HG02840 (cell line): ENCODE measurements around the gene LDLRAD3.

ENCODE experiments used
- ATAC-seq: cut with Tn5 transposase; IDR thresholded peaks from one replicate; pipeline ENCODE4 v1.9.1; 2021; ENCODE audit warnings: mild to moderate bottlenecking, moderate library complexity, moderate number of reproducible peaks; ENCODE audit not compliant: unreplicated experiment, low FRiP score

LDLRAD3 gene

DNA sequence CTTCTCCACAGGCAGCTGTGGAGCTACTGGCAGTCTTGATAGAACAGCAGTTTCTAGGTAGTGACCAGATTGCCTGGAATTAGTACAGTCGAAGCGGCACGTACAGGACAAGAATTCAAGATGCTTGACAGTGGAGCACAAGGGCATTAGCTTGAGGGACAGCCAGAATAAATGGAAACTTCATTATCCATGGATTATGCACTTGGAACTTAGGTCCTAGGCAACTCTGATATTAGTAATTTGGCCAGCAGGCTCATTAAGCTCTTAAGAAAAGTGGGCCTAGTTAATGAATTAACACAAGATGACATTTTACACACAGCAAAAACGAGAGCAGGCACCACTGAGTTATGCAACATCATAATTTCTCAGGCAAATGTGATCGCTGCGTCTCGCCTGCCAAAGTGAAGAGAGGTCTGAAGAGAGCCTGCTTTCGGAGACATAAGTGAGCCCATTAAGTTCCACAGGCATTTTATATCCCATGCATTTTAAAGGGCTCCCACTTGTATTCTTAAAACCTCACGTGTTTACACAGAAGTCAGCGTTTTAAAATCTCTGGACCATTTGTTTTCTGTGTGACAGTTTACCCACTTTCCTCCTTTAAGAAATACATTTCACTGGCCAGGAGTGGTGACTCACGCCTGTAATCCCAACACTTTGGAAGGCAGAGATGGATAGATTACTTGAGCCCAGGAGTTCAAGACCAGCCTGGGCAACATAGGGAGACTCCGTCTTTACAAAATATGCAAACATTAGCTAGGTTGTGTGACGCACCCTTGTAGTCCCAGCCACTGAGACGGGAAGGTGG is 279.2 kb downstream of the LDLRAD3 start:
- no peak for ATAC-seq

DNA sequence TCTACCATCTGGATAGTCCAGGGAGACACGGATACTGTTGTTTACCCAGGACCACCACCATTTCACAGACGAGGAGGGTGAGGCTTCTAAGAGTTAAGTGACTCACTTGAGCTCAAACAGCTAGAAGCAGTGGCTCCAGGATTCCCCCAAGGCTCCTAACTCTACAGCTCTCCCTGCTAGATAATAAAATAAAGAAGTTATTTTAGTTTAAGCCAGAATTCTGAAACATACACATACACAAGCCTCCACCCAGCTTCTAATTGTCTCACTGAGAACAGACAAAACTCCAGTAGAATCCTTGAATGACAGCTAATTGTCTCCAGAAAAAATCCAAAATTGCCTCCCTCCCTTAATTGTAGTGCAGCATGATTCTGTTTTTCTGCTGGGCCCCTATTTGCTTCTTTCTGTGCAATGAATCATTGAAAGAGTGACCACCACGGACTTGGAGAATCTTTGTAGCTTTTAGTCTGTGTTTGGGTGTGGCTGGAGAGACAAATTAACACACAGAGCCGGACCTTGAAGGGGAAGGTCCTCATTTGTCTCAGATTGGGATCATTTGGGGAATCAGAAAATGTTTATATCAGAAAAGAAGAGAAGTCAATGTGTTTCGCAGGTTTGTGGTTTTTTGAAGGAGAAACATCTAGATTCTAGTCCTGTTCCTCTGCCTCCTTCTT is 280.5 kb downstream of the LDLRAD3 start:
- no peak for ATAC-seq

DNA sequence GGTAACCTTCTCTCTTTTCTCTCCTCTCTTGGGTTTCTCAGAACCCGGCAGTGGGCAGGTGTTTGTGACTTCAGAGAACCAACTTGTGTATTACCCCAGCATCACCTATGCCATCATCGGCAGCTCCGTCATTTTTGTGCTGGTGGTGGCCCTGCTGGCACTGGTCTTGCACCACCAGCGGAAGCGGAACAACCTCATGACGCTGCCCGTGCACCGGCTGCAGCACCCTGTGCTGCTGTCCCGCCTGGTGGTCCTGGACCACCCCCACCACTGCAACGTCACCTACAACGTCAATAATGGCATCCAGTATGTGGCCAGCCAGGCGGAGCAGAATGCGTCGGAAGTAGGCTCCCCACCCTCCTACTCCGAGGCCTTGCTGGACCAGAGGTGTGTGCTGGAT is 283.2 kb downstream of the LDLRAD3 start:
- no peak for ATAC-seq

DNA sequence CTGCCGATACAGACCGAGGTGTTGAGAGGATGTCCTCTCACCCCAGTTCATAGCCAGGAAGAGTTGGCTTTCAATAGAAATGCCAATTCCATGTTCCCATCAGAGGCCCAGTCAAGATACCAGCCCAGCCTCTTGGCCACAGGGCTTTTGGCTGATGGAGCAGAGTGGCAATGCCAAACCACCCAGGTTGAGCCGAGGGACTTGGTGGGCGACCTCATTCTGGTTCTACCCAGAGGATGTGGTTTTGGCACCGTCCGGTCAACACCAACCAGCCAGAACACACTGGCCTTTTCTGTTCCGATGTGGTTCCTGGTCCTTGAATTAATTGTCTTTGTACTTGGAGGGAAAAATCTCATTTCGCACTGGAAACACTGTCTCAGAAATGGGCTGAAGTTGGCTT is 284.8 kb downstream of the LDLRAD3 start:
- ATAC-seq: no peak

DNA sequence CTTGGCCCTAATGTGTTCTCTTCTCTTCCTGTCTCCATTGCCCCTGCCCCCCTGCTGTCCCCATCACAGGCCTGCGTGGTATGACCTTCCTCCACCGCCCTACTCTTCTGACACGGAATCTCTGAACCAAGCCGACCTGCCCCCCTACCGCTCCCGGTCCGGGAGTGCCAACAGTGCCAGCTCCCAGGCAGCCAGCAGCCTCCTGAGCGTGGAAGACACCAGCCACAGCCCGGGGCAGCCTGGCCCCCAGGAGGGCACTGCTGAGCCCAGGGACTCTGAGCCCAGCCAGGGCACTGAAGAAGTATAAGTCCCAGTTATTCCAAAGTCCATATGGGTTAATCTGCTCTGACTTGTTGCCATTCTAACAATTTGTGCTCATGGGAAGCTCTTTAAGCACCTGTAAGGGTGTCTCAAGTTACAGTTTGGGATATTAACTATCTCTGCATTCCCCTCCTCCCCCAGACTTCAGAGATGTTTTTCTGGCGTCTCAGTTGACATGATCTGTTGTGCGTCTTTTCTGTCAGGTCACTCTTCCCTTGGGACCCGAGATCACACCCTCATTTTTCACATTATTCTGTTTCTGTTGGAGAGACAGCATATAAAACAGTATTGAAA is 285.3 kb downstream of the LDLRAD3 start:
- ATAC-seq: no peak

- ATAC-seq: no peak
Observed at GRCh38 chr11:36230779-36231699, 287.2 kb downstream of the LDLRAD3 start.

DNA sequence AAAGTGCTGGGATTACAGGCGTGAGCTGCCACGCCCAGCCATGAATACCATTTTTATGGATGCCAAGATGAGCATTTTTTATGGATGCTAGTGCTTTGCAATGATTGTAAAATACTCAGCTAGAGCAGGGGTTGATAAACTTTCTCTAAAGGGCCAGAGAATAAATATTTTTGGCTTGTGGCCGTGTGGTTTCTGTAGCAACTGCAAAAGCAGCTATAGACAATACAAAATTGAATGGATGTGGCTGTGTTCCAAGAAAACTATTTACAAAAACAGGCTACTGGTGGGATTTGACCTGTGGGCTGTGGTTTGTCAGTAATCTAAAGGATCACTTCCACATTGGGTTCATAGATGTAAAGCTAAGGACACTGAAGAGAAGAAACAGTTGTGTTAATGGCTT is 289.3 kb downstream of the LDLRAD3 start:
- no peak for ATAC-seq

DNA sequence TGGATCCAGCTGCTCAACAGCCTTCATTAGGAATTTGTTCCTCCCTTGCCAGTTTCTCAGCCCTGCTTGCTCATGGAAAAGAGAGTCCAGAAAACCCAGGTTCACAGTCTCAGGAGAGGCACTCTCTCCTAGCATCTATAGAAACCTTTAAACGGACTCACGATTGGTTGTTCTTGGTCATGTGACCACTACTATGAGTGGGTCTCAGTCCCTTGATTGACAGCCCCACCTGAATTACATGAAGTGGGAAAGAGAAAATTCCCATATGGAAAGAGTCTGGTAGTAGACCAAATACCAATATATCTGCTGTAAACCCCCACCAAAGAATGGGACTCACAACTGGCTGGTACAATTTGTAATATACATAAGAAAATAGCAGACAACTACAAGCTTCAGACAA is 291.0 kb downstream of the LDLRAD3 start:
- no peak for ATAC-seq

DNA sequence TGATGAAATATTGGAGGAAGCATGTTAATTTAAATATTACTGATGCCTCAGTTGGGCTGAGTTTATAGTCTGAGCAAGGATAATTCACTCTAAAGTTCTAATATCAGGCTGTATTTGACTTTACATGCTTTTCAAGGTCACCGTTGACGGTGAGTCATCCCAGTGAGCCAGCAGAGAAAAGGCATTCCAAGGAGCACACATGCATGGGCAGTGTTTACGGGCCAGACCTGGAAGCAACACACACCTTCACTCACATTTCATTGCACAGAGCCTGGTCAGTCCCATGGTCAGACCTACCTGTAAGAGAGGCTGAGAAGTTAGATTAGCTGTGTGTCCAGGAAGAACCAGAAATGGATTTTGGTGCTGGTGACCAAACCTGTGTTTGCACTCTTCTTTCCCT is 291.9 kb downstream of the LDLRAD3 start:
- ATAC-seq: no peak

GRCh38 chr11:36237391-36237790 is 293.5 kb downstream of the LDLRAD3 start:
- ATAC-seq: no peak

- ATAC-seq: no peak
Observed at GRCh38 chr11:36238036-36238631, 294.3 kb downstream of the LDLRAD3 start.

GRCh38 chr11:36238881-36239280 is 295.0 kb downstream of the LDLRAD3 start:
- ATAC-seq: no peak

DNA sequence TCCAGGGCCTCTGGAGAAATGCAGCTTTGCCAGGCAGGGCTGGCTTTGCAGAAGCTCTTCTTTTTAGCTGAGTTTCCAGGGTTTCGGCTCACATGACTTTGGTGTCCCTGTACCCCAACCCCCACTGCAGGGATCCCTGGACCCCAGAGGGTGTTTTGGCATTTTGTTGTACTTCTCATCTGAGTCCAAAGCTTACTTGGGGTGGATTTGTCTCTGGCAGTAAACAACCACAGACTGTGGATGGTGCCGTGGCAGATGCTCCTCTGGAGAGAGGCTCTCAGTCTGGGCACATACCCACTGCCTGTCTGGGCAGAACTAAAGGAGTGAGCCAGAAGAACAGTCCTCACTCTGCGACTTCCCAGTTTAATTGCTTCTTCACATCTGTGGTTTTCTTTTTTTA is 295.8 kb downstream of the LDLRAD3 start:
- no peak for ATAC-seq

- no peak for ATAC-seq
Observed at GRCh38 chr11:36240173-36240572, 296.3 kb downstream of the LDLRAD3 start.

- ATAC-seq: no peak
Observed at GRCh38 chr11:36240801-36241200, 296.9 kb downstream of the LDLRAD3 start.

DNA sequence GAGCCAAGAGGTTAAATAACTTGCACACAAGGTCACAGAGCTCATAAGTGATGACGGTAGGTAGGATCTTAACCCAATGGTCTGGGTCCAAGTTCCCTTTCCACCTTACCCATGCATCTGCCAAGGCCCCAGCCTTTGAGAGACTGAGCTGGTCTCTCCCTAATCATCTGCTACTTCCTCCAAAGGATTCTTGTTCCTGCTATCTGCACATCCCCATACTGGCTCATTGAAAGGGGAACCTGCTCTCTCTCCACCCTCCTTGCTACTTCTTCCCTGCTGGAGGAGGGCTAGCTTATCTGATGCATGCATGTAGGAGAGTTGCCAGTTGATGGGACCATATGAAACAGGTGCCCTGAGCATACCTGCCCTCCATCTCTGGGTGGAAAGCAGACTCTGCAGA is 297.6 kb downstream of the LDLRAD3 start:
- no peak for ATAC-seq

DNA sequence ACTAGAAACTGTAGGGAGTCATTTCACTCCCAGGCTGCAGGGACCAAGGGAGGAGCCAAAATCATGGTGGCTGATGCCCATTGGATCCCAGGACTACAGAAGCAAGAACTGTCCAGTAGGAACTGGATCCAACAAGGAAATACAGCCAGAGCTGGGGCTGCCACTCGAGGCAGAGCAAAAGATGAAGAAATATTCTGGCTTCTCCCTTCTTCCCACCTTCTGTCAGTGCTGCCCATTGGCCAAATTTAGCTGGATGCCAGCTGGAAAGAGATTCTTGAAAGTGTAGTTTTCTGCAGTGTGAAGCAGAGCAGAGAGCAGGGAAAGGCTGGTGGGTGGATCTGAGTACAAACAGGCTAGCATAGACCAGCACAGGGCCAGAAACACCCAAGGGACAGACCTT is 299.8 kb downstream of the LDLRAD3 start:
- ATAC-seq: no peak

DNA sequence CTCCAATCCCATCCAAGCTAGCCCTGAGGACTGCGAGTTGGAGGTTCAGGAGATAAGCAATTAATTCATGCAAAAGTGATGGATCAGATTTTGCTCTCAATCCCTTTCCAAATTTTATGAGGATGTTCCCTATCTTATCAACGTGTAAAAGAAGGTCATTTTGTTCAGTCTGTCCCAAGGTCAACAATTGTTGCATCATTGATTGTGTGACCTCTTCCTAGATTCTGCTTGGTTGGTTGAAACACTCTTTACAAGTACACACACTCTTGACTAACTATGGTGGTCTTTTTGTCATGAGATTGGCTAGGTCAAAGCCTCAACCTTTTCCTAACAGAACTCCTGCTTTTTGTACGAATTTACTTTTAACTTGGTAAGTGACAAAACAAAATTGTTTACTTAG is 303.6 kb downstream of the LDLRAD3 start:
- no peak for ATAC-seq

DNA sequence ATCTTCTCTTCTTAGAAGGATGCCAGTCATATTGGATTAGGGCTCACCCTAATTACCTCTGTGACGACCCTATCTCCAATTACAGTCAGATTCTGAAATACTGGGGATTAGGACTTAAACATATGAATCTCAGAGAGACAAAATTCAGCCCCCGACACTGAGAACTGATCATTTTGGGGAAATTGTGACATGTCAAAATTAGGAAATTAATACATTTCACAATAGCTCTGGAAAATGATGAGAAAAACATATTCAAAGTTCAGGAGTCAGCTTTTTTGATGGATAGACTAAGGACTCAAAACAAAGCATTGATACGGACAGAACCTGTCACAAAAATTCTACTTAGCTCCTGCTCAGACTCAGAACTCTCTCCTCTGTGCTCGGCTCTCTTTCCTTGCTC is 304.6 kb downstream of the LDLRAD3 start:
- no peak for ATAC-seq

DNA sequence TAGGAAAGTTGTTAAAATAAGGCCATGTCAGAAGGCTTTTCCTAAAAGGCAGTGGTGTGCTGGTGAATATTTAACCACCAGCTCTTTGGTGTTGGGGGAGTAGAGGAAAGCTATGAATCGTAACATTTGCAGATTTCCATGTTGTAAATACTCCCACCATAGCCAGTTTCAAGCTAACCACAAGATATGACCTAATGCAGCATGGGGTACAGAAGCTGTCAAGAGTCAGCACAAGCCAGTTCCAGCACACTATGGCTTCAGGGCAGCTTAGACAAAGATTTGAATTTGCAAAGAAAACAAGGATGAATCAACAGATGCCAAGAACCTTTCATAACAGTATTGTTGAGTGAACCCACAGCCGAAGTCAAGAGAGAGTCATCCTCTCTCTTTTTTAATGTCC is 305.4 kb downstream of the LDLRAD3 start:
- no peak for ATAC-seq
